Measurements from ENCODE around the gene MYO1D.

MYO1D gene

DNA sequence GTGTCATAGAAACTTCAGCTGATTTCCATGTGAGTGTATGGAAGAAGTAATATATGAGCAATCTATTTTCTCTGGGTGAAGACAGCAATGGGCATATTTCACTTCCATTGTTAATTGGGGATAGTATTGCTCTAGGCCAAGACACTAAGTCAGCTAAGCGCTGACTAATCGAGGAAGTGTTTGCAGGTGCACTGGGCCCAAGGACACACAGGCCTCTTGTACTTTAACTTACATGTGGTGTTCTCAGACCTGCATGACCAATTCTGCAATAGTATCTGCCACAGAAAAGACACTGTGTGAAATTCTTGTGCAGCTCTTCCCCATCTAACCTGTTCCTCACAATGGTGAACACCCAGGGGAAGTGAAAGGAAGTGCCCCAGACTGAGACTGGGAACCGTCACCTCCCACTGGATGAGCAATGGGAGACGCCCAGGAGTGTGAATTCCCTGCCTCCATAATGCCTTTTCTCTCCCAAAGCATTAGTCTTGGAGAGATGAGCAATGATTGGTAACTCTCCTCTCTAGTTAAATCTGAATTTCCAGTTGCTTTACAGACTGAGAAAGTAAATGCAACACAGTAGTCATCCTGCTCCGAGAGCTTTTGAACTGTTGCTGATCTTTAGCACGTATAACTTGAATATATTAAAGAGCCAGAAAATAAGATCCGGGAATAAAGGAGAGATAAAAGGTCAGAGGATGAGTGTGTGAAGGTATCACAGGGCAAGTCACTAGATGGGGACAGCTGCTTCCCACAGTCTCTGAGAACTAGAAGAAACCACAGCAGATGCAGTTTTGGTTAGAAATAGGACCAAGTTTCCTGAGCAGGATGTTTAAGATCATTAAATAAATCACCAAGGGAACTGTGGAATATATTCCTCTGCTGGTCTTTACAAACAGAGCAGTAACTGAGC lies 307.5 kb downstream of the MYO1D start:
- no peak for DNase-seq (ENCODE audit: low spot score)

- DNase-seq (ENCODE audit: low spot score), result no peak
These were observed 308.2 kb downstream of the MYO1D start for GRCh38 chr17:32568705-32569104.

DNA sequence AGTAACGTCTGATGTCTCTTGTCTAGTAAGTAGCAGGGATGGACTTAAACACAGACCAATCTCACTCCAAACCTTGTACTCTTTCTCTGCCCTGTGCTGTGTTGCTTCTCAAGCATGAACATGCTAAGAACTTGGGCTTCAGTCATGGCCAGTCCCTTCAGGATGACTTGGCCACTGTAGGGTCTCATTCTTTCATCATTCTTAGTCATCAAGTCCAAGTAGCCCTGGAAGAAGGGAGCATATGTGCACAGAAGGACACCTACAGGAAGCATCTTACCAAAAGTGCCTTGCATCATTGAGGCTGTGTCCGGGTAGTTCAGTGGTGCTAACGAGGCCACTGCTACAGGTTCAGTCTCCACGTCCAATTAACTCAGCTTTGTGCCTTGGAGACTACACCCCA lies 309.4 kb downstream of the MYO1D start:
- no peak for DNase-seq (ENCODE audit: low spot score)

GRCh38 chr17:32567086-32567485 lies 309.8 kb downstream of the MYO1D start:
- DNase-seq (ENCODE audit: low spot score), result no peak

DNA sequence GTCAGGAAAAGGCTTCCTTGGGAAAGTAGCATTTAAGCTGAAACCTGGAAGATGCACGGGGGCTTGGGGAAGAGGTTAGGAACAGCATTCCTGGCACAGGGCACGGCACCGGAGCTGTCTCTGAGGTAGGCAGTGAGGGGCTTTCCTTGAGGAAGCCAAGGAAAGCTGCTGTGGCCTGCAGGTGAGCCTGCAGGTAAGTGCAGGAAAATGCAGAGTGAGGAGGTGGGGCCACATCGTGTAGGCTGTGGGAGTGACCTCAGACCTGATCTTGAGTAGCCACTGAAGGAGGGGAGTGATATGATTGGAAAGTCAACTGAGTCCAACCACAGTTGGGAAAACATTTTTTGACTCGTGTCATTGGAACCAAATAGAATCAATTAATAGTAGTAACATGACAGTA lies 310.6 kb downstream of the MYO1D start:
- DNase-seq (ENCODE audit: low spot score), result no peak

- DNase-seq (ENCODE audit: low spot score), result no peak
These were observed 311.5 kb downstream of the MYO1D start for GRCh38 chr17:32565401-32565800.

DNA sequence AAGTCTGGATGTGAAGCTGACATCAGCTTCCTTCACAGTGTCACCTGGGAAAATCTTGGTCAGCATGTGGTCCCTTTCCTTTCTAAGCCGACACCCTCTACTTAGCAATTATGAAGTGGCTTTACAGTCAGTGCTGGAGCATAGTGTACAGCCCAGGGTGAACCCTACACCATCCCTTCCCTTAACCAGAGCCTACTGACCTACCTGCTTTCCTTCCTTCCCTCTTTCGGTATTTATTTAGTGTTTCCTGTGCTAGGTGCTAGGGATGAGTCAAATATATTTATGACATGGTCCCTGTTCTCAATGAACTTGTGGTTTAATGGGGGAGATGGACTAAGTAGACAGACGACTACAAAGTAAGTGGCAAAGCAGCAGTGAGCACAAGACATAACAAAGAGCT lies 312.6 kb downstream of the MYO1D start:
- no peak for DNase-seq (ENCODE audit: low spot score)

DNA sequence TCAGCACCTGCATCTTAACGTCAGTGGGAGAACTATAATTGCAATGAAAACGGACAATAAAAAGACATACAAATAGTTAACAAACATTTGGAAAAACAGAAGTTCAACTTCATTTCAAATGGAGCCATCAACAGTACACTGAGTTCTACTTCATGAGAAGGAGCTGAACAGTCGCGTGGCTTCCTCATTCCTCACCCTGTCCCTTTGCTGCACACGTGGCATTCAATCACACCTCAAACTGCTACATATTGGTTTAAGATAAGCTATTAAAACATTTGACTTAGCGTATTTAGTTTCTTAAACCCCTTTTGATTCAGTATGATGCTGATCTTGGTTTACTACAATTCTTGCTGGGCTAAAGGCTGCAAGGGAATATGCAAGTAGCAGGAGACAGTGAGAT lies 313.3 kb downstream of the MYO1D start:
- DNase-seq (ENCODE audit: low spot score), result no peak

DNA sequence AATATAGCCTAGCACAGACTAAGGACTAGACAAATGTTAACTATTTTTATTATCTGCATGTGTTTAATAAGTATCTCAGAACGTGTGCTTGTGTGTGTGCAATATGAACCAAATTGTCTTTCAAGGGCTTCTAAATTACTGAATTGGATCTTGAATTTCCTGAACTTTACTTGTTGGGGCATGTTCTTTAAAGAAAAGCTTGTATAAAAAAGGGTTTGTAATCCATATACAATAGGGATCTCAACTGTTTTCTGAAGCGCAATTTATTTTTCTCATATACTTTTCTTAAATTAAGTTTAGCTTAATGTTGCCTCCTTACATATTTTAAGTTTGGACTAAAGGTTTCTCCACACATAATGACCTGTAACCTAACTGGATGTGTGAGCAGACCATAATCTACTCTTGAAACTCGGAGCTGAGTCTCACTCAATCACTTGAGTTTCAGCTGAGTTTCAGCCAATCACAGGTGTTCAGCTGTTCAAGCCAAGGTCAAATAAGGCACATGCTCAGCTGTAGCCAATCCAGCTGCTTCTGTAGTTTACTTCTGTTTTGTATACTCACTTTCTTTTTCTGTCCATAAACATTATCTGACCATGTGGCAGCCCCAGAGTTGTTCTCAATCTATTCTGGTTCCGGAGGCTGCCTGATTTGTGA lies 317.8 kb downstream of the MYO1D start:
- DNase-seq (ENCODE audit: low spot score), result no peak

GRCh38 chr17:32558326-32558955 lies 318.5 kb downstream of the MYO1D start:
- no peak for DNase-seq (ENCODE audit: low spot score)

DNA sequence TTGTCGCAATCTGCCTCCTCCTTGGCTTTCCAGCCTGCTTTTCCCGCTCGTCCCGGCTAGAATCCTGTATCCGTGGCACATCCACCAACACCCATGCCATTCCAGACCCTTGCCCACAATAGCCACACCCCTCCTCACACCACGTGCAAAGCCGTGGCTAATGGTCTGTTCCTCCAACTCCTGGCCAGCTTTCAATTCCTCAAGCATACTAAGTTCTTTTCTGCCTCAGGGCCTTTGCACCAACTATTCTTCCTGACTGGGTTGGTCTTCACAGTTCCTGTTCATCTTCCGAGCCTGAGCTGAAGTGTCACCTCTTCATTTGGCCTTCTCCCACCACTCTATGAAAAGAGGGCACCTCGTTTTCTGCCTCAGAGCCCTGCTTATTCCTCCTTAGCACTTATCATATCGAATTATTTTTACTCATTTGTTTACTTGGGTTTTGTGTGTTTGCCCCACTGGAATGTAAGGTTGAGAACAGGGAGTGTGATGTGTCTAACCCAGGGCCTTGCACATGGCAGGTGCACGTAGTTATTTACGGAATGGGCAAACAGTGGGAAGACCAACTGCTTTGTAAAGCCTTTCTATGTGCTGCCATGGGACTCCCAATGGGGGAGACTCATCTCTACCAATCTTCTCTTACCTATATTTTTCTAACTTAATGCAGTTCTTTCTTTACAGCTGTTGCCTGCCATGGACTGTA lies 321.2 kb downstream of the MYO1D start:
- no peak for DNase-seq (ENCODE audit: low spot score)

- no peak for DNase-seq (ENCODE audit: low spot score)
These were observed 323.8 kb downstream of the MYO1D start for GRCh38 chr17:32553168-32553567.

DNA sequence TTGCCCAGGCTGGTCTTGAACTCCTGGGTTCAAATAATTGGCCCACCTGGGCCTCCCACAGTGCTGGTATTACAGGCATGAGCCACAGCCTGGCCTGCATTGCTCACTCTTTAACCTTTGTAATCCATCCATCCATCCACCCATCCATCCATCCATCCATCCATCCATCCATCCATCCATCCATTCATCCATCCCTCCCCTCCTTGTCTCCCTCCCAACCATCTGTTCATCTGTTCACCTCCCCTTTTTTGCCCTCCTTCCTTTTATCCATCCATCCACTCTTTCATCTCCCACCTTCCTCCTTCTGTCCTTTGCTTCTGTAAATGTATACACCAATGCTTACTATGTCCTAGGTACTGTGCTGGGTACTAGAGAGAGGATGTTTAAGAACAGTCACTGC lies 324.6 kb downstream of the MYO1D start:
- no peak for DNase-seq (ENCODE audit: low spot score)

DNA sequence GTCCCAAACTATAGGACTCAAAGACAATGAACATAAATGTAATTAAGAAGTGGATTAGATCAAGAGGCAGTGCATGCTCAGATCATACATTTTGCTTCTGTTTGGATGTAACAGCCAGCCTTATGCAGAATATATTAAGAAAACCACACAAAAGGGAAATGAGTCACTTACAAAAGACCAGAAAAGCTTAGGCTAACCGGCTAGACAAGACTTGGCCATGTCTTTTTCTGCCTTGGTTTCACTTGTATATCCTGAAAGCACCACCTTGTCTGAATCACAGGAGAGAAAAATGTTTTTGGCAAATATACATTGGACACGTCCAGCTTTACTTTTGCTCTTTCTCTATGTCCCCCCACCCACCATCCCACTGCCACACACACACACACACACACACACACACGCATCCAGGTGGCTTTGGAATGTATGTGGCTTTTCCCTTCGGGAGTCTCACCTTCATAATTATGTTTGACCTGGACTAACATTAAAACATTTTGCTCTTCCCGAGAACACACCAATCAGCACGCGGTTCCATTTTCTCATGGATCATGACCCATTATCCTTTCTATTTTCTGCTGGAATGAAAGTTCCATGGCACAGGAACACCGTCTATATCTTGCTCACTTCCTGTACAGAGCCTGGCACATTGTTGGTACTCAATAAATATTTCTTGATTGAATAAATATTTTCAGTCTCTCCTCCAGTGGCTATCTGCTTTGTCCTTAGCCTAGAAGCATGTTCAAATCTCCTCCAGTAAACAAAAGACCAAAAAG lies 325.6 kb downstream of the MYO1D start:
- no peak for DNase-seq (ENCODE audit: low spot score)

DNA sequence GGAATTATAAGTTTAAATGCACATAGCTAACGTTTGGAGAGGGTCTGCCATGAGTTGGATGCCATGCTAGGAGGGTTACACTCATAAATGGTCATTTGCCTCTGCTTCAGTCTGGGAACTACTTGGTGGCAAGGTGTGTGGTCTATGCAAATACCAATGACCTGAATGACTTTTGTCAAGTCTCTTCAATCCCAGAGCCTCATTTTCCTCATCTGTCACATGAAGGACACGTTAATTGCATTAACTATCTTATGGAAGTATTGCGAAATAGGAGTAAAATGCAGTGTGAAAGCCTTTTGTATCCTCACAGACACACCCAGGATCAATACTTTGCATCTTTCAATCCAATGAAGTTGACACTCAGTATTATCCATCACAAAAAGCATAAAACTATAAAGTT lies 327.4 kb downstream of the MYO1D start:
- no peak for DNase-seq (ENCODE audit: low spot score)

- no peak for DNase-seq (ENCODE audit: low spot score)
These were observed 330.9 kb downstream of the MYO1D start for GRCh38 chr17:32546031-32546444.

DNA sequence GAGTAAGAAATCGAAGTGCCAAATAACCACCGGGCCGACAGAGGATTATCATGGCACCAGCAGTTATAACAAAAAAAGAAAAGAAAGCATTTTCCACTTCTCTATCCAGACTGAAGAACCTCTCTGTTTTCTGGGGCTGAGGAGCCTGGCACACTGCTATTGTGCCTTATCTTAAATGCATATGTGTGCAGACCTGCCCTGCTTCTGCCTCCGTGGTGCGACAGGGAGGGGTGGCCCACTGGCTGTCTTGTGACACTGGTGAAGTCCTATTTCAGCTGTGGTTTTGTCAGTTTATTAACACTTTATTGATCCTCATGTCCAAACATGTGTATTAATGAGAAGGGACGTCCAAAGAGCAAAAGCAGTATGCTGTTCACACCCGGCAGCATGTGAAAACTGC lies 334.7 kb downstream of the MYO1D start:
- DNase-seq (ENCODE audit: low spot score), result no peak

- no peak for DNase-seq (ENCODE audit: low spot score)
These were observed 335.3 kb downstream of the MYO1D start for GRCh38 chr17:32541640-32542039.

GRCh38 chr17:32536736-32537643 lies 339.9 kb downstream of the MYO1D start:
- DNase-seq (ENCODE audit: low spot score), result no peak

- DNase-seq (ENCODE audit: low spot score), result no peak
These were observed 343.6 kb downstream of the MYO1D start for GRCh38 chr17:32533296-32533695.

- DNase-seq (ENCODE audit: low spot score), result no peak
These were observed 347.3 kb downstream of the MYO1D start for GRCh38 chr17:32529604-32530003.
